Loucy (cell line): ENCODE measurements around the gene TXNDC11.

Source experiments
- H2AFZ ChIP-seq: fragments of 200-600 bp; sonication (generic); 2 replicates; pipeline ENCODE4 v1.6.0; 2016; ENCODE audit warnings: antibody characterized with exemption, mild to moderate bottlenecking, low read length, moderate library complexity
- H3F3A ChIP-seq: fragments of 200-600 bp; 2 replicates; pipeline ENCODE4 v1.6.0; 2016; ENCODE audit warnings: antibody characterized with exemption, low read depth, mild to moderate bottlenecking
- H3K27me3 ChIP-seq: fragments of 200-600 bp; sonication (generic); 2 replicates; pipeline ENCODE4 v1.6.1; 2014; ENCODE audit warnings: low read length, mild to moderate bottlenecking; ENCODE audit not compliant: insufficient read depth, poor library complexity, severe bottlenecking
- H3K36me3 ChIP-seq: fragments of 200-600 bp; sonication (generic); 2 replicates; pipeline ENCODE4 v1.6.1; 2016; ENCODE audit warnings: low read length; ENCODE audit not compliant: insufficient read depth
- H3K4me1 ChIP-seq: fragments of 200-600 bp; sonication (generic); 2 replicates; pipeline ENCODE4 v1.5.1; 2014; ENCODE audit warnings: low read length, mild to moderate bottlenecking; ENCODE audit not compliant: insufficient read depth, poor library complexity, severe bottlenecking
- H3K4me2 ChIP-seq: fragments of 200-600 bp; sonication (generic); 2 replicates; pipeline ENCODE4 v1.6.0; 2014; ENCODE audit warnings: antibody characterized with exemption, low read length, low read depth, mild to moderate bottlenecking; ENCODE audit not compliant: poor library complexity, severe bottlenecking
- H3K4me3 ChIP-seq: fragments of 200-600 bp; sonication (generic); 2 replicates; pipeline ENCODE4 v1.5.1; 2014; ENCODE audit warnings: low read length, mild to moderate bottlenecking, mixed read lengths; ENCODE audit not compliant: poor library complexity, severe bottlenecking
- H3K79me2 ChIP-seq: fragments of 200-600 bp; sonication (generic); 2 replicates; pipeline ENCODE4 v1.6.1; 2014; ENCODE audit warnings: low read length; ENCODE audit not compliant: insufficient read depth
- H3K9ac ChIP-seq: fragments of 200-600 bp; sonication (generic); 2 replicates; pipeline ENCODE4 v1.6.0; 2014; ENCODE audit warnings: mild to moderate bottlenecking, low read depth, low read length, moderate library complexity; ENCODE audit not compliant: poor library complexity, severe bottlenecking
- H3K9me2 ChIP-seq: fragments of 200-600 bp; sonication (generic); replicated peaks from 2 replicates; pipeline ENCODE4 v1.6.1; 2016; ENCODE audit warnings: low read depth, low read length, mixed read lengths
- H3K9me3 ChIP-seq: fragments of 200-600 bp; sonication (generic); 2 replicates; pipeline ENCODE4 v1.6.1; 2014; ENCODE audit warnings: mild to moderate bottlenecking, antibody characterized with exemption, low read length, low read depth; ENCODE audit not compliant: insufficient read depth
- H4K20me1 ChIP-seq: fragments of 200-600 bp; sonication (generic); 2 replicates; pipeline ENCODE4 v1.6.0; 2014; ENCODE audit warnings: antibody characterized with exemption, low read length, mild to moderate bottlenecking; ENCODE audit not compliant: insufficient read depth, poor library complexity, severe bottlenecking
- EZH2phosphoT487 ChIP-seq: fragments of 200-600 bp; IDR thresholded peaks from 2 replicates; pipeline ENCODE4 v1.6.1; 2018; ENCODE audit warnings: antibody characterized with exemption, mild to moderate bottlenecking, moderate library complexity, borderline replicate concordance
- TF ChIP-seq, protein P1 (sequence below): fragments of 200-600 bp; sonication (generic); conservative IDR thresholded peaks from 2 replicates; pipeline ENCODE4 v1.5.1; 2014; ENCODE audit warnings: mild to moderate bottlenecking, antibody characterized with exemption, low read length

Gene TXNDC11

DNA sequence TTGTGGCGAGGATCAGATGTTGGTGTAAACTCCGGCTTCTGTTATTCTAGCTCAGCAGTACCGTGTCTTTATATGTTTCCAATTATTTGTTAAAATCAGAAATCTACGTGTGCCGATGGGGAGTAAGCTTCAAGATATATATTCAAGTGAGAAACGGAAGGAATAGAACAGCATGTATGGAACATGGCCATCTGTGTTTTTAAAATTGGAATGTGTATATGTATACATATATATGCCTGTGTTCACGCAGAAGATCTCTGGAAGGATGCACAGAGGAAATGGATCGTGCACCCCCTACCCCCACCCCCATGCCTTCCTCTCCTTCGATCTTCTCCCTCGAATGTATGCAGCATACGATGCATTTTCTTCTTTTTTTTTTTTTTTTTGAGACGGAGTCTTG lies 82.1 kb downstream of the TXNDC11 start:
- no peak overlapping the region for H2AFZ ChIP-seq
- H3K36me3 ChIP-seq: no peaks in the 10 kb centered on the region
- TF ChIP-seq EZH2phosphoT487: no peak
- TF ChIP-seq, protein P1, sequence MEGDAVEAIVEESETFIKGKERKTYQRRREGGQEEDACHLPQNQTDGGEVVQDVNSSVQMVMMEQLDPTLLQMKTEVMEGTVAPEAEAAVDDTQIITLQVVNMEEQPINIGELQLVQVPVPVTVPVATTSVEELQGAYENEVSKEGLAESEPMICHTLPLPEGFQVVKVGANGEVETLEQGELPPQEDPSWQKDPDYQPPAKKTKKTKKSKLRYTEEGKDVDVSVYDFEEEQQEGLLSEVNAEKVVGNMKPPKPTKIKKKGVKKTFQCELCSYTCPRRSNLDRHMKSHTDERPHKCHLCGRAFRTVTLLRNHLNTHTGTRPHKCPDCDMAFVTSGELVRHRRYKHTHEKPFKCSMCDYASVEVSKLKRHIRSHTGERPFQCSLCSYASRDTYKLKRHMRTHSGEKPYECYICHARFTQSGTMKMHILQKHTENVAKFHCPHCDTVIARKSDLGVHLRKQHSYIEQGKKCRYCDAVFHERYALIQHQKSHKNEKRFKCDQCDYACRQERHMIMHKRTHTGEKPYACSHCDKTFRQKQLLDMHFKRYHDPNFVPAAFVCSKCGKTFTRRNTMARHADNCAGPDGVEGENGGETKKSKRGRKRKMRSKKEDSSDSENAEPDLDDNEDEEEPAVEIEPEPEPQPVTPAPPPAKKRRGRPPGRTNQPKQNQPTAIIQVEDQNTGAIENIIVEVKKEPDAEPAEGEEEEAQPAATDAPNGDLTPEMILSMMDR: no peak
- H3K4me1 ChIP-seq: peaks cover 14% of the 10 kb centered on the region
- no peak overlapping the region for H3K4me2 ChIP-seq
- no peaks in the 10 kb centered on the region for H3K27me3 ChIP-seq
- no peaks in the 10 kb centered on the region for H3K9me3 ChIP-seq
- no peaks in the 10 kb centered on the region for H4K20me1 ChIP-seq
- no peaks in the 10 kb centered on the region for H3K79me2 ChIP-seq
- H3F3A ChIP-seq: no peaks in the 10 kb centered on the region
- no peaks in the 10 kb centered on the region for H3K9me2 ChIP-seq
- H3K4me3 ChIP-seq: no peak overlapping the region
- H3K9ac ChIP-seq: no peak overlapping the region

DNA sequence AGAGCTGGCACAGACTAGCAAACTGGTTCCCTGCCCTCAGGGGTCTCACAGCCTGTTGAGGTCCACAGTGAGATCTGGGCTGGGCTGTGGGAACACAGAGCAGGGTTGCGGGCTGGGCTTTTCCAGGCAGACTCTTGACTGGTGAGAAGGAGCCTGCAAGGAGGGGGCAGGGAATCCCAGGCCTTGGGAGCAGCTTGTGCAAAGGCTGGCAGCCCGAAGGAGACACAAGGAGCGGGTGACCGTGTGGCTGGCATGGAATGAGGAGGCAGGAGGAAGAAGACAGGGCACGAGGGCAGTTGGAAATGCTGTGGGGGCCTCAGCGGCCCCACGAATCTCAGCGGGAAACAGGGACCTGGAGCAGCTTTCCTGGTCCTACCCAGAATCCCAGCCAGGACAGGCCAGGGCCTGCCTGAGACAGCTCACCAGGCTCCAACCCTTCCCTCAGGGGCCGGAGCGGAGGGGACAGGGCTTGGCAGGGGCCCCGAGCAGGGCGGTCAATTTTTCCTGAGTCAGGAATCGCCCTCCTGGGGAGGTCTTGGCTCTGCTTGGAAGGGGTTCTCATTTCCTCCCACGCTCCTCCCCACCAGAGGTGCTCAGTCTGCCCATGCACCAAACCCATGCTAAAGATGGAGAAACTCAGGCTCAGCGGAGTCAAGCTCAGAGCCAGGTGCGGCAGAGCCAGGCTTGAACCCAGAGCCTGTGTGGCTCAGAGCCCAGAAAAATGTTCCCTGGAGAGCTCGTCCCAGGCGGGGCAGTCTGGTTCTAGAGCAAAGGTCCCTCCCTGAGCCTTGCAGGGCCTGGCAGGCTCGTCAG lies 83.6 kb downstream of the TXNDC11 start:
- Histone ChIP-seq H3K9ac (no peak overlapping the region), H3K27me3 (no peaks in the 10 kb centered on the region), H3K4me1 (no peaks in the 10 kb centered on the region), H3K9me2 (no peaks in the 10 kb centered on the region), H3F3A (no peaks in the 10 kb centered on the region), H4K20me1 (no peaks in the 10 kb centered on the region), H2AFZ (no peak overlapping the region), H3K79me2 (no peaks in the 10 kb centered on the region), H3K4me3 (no peak overlapping the region), H3K36me3 (no peaks in the 10 kb centered on the region), H3K9me3 (no peaks in the 10 kb centered on the region), H3K4me2 (no peak overlapping the region)
- no peak for TF ChIP-seq EZH2phosphoT487
- TF ChIP-seq, protein P1: no peak

DNA sequence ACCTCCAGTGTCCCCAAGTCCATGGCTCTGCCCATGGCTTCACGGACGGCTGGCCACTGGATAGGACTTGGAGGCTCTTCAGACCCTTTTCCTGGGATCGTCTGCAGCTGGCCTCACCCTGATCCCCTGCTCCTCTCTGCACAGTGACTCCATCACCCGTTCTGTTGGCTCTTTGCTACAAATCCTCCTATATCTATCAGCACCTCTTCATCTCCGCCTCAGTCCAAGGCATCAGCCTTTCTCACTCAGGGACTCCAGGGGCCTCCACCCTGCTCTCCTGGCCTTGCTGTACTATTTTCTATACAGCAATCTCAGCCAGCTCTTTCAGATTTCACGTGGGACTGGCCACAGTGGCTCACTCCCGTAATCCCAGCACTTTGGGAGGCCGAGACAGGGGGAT lies 85.1 kb downstream of the TXNDC11 start:
- TF ChIP-seq, protein P1: no peak
- TF ChIP-seq EZH2phosphoT487: no peak
- H3K9me2 ChIP-seq: no peaks in the 10 kb centered on the region
- H4K20me1 ChIP-seq: no peaks in the 10 kb centered on the region
- H3K36me3 ChIP-seq: no peaks in the 10 kb centered on the region
- H3K4me2 ChIP-seq: no peak overlapping the region
- H3F3A ChIP-seq: no peaks in the 10 kb centered on the region
- H2AFZ ChIP-seq: no peak overlapping the region
- H3K9ac ChIP-seq: no peak overlapping the region
- no peak overlapping the region for H3K4me3 ChIP-seq
- H3K79me2 ChIP-seq: no peaks in the 10 kb centered on the region
- H3K4me1 ChIP-seq: no peaks in the 10 kb centered on the region
- no peaks in the 10 kb centered on the region for H3K27me3 ChIP-seq
- H3K9me3 ChIP-seq: no peaks in the 10 kb centered on the region
